Neutrophil (primary cell): ENCODE data around the gene ATRN.
A peak's percentile ranks its signal among the peaks of the same experiment; 100 is the strongest.
"Not testable (repeated sequence)": the region's sequence is repeated elsewhere in the genome, so short reads cannot be mapped to it uniquely, and the experiment has no call there.

Experiments used
- H3K27ac ChIP-seq: fragments of 200-600 bp; sonication (generic); 2 replicates; pipeline ENCODE4 v1.5.1; 2016; ENCODE audit warnings: mild to moderate bottlenecking, moderate library complexity
- H3K27me3 ChIP-seq: fragments of 200-600 bp; sonication (generic); 2 replicates; pipeline ENCODE4 v1.6.0; 2016; ENCODE audit warnings: mild to moderate bottlenecking
- H3K36me3 ChIP-seq: fragments of 200-600 bp; sonication (generic); 2 replicates; pipeline ENCODE4 v1.5.1; 2017
- H3K4me1 ChIP-seq, 2 experiments: fragments of 200-600 bp in 1 of 2; sonication (generic) in 1 of 2; 1 replicate in 1 of 2; 2 replicates in 1 of 2; pipeline versions ENCODE4 v1.5.1 to v1.6.1; 2013 to 2016; ENCODE audit warnings: low read depth in 1 of 2, low read length in 1 of 2, mild to moderate bottlenecking in 1 of 2, moderate library complexity in 1 of 2; ENCODE audit not compliant: control insufficient read depth in 1 of 2, insufficient read depth in 1 of 2
- H3K4me3 ChIP-seq, 2 experiments: fragments of 200-600 bp in 1 of 2; sonication (generic) in 1 of 2; 1 replicate in 1 of 2; 2 replicates in 1 of 2; pipeline ENCODE4 v1.5.1; 2013 to 2016; ENCODE audit warnings: low read depth in 1 of 2, low read length in 1 of 2, mild to moderate bottlenecking in 1 of 2, moderate library complexity in 1 of 2
- H3K9me3 ChIP-seq: fragments of 200-600 bp; sonication (generic); 2 replicates; pipeline ENCODE4 v1.5.1; 2016
- TF ChIP-seq, protein P1 (sequence below): fragments of 200-600 bp; sonication (generic); IDR thresholded peaks from 2 replicates; pipeline ENCODE4 v1.5.1; 2016; ENCODE audit warnings: antibody characterized with exemption

ATRN gene

DNA sequence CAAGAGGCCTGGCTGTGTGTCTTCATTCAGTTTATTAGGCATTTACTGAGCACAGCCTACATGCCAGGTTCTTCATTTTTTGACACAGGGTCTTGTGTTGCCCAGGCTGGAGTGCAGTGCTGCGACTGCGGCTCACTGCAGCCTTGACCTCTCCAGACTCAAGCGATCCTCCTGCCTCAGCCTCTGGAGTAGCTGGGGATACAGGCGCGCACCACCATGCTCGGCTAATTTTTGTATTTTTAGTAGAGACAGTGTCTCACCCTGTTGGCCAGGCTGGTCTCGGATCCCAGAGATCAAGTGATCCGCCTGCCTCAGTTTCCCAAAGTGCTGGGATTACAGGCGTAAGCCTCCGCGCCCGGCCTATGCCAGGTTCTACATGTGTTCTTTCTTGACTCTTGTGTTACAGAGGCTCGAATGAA, 601 bp upstream of the ATRN start:
- Histone ChIP-seq H3K27ac (peak overlapping the region; percentile 61), H3K4me3 (peak overlapping the region; percentile 75 to 83), H3K4me1 (peaks cover 19 to 21% of the 10 kb centered on the region in 2 experiments), H3K36me3 (no peaks in the 10 kb centered on the region), H3K9me3 (no peaks in the 10 kb centered on the region), H3K27me3 (peaks cover 16% of the 10 kb centered on the region)
- TF ChIP-seq, protein P1, sequence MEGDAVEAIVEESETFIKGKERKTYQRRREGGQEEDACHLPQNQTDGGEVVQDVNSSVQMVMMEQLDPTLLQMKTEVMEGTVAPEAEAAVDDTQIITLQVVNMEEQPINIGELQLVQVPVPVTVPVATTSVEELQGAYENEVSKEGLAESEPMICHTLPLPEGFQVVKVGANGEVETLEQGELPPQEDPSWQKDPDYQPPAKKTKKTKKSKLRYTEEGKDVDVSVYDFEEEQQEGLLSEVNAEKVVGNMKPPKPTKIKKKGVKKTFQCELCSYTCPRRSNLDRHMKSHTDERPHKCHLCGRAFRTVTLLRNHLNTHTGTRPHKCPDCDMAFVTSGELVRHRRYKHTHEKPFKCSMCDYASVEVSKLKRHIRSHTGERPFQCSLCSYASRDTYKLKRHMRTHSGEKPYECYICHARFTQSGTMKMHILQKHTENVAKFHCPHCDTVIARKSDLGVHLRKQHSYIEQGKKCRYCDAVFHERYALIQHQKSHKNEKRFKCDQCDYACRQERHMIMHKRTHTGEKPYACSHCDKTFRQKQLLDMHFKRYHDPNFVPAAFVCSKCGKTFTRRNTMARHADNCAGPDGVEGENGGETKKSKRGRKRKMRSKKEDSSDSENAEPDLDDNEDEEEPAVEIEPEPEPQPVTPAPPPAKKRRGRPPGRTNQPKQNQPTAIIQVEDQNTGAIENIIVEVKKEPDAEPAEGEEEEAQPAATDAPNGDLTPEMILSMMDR, result no peak

GRCh38 chr20:3471397-3472021, 691 bp downstream of the ATRN start:
- peak overlapping the region; percentile 75 to 83 for H3K4me3 ChIP-seq
- peaks cover 19 to 21% of the 10 kb centered on the region in 2 experiments for H3K4me1 ChIP-seq
- no peaks in the 10 kb centered on the region for H3K36me3 ChIP-seq
- peak overlapping the region; percentile 61 for H3K27ac ChIP-seq
- TF ChIP-seq, protein P1, result no peak
- peaks cover 7% of the 10 kb centered on the region for H3K27me3 ChIP-seq
- no peaks in the 10 kb centered on the region for H3K9me3 ChIP-seq

GRCh38 chr20:3472105-3472504, 1.3 kb downstream of the ATRN start:
- H3K27me3 ChIP-seq, result peaks cover 1% of the 10 kb centered on the region
- no peak overlapping the region for H3K27ac ChIP-seq
- TF ChIP-seq, protein P1, result no peak
- peaks cover 19 to 21% of the 10 kb centered on the region in 2 experiments for H3K4me1 ChIP-seq
- H3K36me3 ChIP-seq, result no peaks in the 10 kb centered on the region
- H3K9me3 ChIP-seq, result no peaks in the 10 kb centered on the region
- peak overlapping the region; percentile 75 to 83 for H3K4me3 ChIP-seq

- Histone ChIP-seq H3K27me3 (no peaks in the 10 kb centered on the region), H3K9me3 (no peaks in the 10 kb centered on the region), H3K4me1 (peaks cover 19 to 21% of the 10 kb centered on the region in 2 experiments), H3K27ac (no peak overlapping the region), H3K36me3 (no peaks in the 10 kb centered on the region), H3K4me3 (no peak overlapping the region)
- TF ChIP-seq, protein P1, result no peak
These were observed 2.5 kb downstream of the ATRN start for GRCh38 chr20:3473324-3473723.

DNA sequence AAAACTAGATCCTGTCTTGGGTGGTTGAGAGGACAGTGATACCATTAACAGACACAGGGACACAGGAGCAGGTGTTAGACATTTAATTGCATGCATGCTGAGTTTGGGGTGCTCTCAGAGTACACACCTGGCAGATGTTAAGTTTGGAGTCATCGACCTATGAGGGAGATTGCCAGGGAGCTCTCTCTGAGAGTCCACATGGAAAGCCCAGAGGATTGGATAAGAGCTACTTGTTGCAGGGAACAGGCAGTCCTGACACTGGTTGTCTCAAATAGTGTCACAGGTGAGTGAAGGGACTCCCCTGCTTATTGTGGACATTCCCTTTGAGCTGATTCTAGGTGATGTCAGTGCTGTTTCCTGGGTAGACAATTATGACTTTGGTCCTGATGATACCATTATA, 3.1 kb downstream of the ATRN start:
- H3K4me1 ChIP-seq, result peaks cover 19 to 21% of the 10 kb centered on the region in 2 experiments
- TF ChIP-seq, protein P1, result no peak
- H3K27ac ChIP-seq, result no peak overlapping the region
- no peaks in the 10 kb centered on the region for H3K36me3 ChIP-seq
- H3K27me3 ChIP-seq, result no peaks in the 10 kb centered on the region
- H3K9me3 ChIP-seq, result no peaks in the 10 kb centered on the region
- H3K4me3 ChIP-seq, result no peak overlapping the region

GRCh38 chr20:3477003-3477860, 6.4 kb downstream of the ATRN start:
- not testable (repeated sequence) for H3K36me3 ChIP-seq, H3K4me3 ChIP-seq, H3K9me3 ChIP-seq, H3K4me1 ChIP-seq, H3K27ac ChIP-seq, H3K27me3 ChIP-seq
